Stimulated activated CD4-positive, alpha-beta T cell treated with anti-CD3 and anti-CD28 coated beads, Interleukin-12 subunit alpha, Interleukin-12 subunit beta, amount 100 ng/mL, for 4 hours (primary cell): ENCODE measurements around the gene MED14.

Experiments
- DNase-seq: peaks from one replicate; pipeline ENCODE4 v3.0.0-alpha.2; 2020

MED14 gene

DNA sequence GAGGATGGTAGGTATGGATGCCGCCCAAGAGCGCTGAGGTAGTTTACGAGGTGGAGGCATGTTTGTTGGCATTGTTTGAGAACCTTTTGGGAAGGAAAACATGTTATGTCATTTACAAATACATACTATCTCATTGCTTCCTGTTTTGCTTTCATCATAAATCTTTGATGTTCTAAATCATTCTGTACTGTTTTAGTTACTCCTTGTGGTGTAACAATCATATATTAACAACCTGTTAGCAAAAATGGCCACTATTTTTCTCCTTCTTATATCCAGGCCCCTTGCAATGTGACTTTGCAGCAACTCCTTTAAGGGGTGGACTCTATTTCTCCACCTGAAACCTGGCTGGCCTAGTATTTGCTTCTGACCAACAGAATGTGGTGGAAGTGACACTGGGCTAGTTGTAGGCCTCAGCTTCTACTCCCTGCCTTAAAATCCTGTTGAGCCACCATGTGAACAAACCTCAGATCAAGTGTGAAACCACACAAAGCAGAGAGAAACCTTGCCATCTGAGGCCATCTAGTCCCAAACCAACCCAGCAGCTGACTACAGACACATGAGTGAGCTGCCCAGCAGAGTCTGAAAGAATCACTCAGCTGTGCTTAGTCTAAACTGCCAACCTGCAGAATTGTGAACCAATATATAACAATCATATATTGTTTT is 72.1 kb downstream of the MED14 start:
- no peak for DNase-seq

- DNase-seq = no peak
These were observed 73.9 kb downstream of the MED14 start for GRCh38 chrX:40661489-40661888.

DNA sequence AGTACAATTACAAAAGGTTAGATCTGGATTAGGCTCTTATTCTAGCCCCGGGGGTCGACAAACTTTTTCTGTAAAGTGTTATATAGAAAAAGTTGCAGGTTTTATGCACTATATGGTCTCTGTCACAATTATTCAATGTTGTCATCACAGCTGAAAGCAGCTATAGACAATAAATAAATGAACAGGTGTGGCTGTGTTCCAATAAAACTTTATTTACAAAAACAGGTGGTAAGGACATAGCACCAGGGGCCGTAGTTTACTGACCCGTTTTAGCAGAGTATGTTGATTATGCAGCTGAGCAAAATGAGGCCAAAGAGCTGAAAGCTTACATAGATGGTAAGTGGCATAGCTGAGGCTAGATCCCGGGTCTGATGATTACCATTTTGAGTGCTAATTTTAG is 75.0 kb downstream of the MED14 start:
- no peak for DNase-seq

DNA sequence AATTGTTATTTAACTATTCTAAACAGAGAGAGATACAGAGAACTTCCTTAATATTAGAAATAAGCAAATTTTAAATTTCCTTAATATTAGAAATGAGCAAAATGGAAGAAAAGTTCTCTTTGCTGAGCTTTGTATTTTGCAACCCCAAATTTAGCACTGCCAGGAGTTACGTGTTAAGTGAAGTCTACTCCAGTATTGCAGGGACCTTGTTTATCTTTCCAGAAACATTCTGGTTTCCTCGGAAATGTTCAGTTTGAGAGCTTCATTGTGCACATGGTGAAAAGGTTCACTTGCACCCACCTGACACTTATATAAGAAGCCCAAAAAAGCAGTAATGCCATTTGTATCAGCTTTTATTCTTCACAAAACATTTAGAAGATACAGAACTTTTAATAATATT is 81.8 kb downstream of the MED14 start:
- DNase-seq = no peak

DNA sequence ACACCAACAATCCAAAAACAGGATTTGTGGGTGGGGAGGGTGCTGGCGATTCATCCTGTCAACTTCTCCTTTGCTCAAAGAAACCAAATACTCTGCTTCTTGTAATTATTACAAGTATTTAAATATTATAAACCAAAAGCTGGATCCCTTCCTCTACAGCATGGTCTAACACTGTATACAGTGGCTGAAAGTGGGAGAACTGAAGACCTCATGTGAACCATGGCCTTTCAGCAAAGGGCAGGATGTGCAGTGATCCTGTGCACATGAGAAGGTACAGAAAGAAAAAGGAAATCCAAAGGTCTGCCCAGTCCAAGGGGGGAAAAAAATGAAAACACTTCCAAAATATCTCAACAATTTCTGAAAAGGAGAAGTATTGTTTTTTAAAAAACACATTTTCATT is 82.7 kb downstream of the MED14 start:
- no peak for DNase-seq

DNA sequence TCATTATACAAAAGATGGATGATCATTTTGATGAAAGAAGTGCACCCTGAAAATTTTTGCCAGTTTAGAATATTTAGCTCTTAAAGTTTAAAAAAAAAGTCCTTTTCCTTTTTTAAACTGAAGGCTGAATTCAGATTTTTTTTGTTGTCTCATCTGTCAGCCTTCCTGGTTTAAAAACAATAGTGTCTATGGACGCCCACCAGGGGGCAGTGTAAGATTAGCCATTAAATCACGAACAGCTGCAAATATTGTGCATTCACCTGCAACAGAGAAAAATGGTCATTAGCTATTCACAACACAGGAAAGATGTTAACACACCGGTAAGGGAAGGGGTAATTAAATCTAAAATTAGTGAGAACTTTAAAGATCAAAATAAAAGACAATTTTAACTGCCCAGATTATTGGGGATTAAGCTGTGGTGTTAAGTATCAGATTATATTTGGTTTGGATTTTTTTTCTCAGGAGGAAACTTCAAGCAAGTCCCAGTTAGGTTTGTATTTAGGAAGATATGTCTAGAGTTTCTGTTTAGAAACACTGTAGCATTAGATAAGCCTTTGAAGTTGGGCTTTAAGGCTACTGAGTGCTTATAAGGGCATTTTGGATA is 83.6 kb downstream of the MED14 start:
- peak; percentile 56 for DNase-seq

- DNase-seq = peak; percentile 86
These were observed 87.8 kb downstream of the MED14 start, which contains the start of gene CXorf38 for GRCh38 chrX:40647307-40648197. CXorf38 (minus strand) TSS chrX:40647561; CDS start chrX:40647520, 41 bp downstream.

GRCh38 chrX:40646489-40647306 is 88.6 kb downstream of the MED14 start:
- peak; percentile 28 for DNase-seq

DNA sequence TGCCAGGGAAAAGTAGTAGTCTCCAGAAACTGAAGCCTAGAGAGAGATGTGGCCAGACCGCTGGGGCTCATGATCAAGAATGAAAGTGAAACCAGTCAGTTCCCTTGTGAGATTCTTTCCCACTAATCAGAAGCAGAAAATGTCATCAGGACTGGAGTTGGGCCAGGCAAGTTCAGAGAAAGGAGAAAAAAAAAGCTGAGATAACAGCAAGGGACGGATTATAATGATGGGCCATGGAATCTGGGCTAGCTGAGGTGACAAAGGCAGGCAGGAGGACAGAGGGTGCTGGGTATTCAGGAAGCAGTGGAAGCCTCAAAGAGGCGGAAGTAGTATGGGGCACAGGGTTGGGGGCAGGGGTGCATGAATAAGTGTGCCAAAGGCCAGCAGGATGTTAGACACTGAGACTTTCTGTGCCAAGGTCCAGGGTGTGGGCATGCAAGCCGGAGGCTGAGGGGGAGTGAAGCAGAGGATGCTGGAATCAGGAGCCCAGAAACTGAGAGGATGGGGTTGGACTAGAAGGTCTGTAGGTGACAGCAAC is 90.5 kb downstream of the MED14 start:
- DNase-seq = no peak

DNA sequence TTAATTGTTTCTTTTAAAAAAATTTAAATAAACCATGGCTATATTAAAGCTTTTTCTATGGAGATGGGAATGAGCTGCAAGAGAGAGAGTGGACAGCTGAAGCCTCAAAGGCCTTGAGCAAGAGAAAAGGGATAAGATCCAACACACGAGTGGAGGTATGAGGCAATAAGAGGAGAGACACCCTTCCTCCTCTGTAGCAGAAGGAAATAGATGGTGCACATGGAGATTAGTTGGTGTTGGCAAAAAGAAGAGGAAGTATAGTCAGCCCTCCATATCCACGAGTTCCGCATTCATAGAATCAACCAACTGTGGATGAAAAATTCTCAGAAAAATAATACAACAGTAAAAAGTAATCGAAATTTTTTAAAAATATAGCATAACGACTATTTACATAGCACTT is 91.2 kb downstream of the MED14 start:
- no peak for DNase-seq

DNA sequence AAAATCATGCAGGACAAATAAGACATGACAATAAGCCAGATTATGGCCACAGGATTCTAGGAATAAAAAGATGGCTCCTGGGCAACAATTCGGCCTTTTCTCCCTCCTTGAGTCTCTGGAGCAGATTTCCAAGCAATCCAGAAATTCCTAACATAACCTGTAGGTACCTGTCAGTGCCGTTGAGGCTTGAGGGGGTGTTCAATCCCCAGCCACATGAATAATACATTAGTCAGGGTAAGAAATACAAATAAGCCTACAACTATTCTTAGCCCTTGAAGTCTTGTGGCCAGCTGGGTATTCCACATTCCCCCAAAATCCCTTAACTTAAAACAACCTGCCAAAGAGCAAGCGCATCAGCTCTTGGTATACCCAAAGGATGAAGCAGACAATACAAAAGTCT is 97.7 kb downstream of the MED14 start:
- no peak for DNase-seq

DNA sequence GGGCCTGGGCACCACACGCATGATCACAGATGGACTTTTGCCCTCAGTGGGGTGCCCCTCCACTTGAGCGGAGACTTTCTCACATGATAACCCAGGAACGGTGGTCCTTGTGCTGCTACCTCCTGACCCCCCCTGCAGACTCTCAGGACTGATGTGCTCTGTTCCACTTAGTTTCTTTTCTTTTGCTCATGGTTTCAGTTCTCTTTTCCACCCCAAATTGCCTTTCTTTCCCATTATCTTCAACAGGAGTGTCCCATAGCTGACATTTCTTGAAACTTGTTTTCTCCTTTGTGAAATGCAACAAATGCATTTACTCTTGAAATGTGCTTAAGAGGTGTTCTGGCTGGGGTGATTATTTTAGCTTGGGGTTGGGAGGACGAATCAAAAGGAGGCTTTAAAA is 103.1 kb downstream of the MED14 start:
- DNase-seq = no peak

- no peak for DNase-seq
These were observed 106.8 kb downstream of the MED14 start for GRCh38 chrX:40628506-40628905.

DNA sequence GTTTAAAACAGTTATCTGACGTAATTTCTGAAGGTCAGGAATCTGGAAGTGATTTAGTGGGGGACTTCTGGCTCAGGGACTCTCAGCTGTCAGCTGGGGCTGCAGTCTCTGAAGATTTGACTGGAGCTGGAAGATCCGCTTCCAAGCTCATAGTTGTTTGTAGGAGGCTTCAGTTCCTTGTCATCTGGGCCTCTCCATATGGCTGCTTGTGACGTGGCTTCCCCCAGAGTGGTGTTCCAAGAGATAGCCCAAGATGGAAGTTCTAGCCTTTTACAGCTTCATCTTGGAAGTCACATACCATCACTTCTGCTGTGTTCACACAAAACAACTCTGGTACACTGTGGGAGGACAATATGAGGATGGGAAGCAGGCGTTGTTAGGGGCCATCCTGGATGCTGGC is 110.0 kb downstream of the MED14 start:
- no peak for DNase-seq

- DNase-seq = no peak
These were observed 111.7 kb downstream of the MED14 start for GRCh38 chrX:40623665-40624064.

DNA sequence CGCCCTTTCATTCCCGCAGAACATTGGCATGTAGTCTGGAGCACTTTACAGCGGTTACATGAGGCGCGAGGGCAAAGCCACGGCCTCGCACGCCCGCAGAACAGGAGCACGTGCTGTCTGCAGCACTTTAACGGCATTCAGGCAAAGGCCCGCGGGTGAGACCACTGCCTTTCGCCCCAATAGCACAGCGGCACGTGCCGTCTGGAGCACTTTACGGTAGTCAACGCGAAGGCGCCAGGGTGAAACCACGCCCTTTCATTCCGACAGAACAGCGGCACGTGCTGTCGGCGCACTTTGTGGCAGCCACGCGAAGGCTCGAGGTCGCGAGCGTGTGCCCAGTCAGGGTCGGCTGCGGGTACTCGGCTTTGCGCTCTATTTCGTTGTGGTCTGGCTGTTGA is 112.2 kb downstream of the MED14 start, which contains the start of gene MPC1L:
Gene MPC1L (plus strand): TSS at position 290 of the 398 bp plus-strand sequence. CDS start 138 bp downstream, outside the sequence.
- no peak for DNase-seq

DNA sequence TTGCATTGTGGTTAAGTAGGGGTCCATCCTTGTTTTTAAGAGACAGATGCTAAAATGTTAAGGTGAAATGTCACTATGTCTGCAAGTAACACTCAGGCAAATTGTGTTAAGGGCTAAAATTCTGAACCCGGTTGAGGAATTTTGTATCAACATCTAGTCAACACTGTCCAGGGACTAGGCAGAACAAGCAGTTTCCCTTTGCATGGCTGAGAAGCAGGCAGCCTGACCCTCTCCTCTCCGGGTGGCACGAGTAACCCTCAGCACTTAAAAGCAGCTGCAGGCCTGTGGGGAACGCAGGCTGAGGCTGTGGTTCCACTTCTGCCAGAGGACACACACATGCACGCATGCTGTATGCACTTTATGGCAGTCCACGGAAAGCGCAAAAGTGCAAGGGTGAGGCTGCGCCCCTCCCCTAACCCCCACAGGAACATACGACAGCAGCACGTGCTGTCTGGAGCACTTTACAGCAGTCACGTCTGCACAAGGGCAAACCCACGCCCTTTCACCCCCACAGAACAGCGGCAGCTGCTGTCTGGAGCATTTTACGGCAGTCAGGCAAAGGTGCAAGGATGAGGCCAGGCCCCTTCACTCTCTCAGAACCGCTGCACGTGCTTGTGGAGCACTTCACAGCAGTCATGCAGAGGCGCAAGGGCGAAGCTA is 112.7 kb downstream of the MED14 start:
- no peak for DNase-seq

- DNase-seq = no peak
These were observed 117.8 kb downstream of the MED14 start for GRCh38 chrX:40617566-40617965.

GRCh38 chrX:40615976-40616375 is 119.4 kb downstream of the MED14 start:
- no peak for DNase-seq

GRCh38 chrX:40612511-40612910 is 122.8 kb downstream of the MED14 start:
- DNase-seq = no peak

GRCh38 chrX:40607381-40607780 is 128.0 kb downstream of the MED14 start:
- no peak for DNase-seq

DNA sequence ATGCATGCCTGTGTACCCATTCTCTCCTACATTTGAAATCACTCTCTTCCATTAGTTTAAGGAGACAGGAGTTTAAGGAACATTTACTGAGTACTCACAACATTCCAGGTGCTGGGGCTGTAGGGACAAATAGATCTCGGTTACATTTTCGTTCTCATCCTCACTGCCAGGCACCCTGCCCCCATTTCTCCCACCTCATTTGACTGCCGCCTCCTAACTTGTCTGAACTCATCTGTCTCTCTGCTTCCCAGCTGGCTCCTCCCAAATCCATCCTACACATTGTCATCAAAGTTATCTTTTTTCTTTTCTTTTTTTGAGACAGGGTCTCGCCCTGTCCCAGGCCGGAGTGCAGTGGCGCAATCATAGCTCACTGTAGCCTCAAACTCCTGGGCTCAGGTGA is 131.9 kb downstream of the MED14 start:
- DNase-seq = no peak
